GM23338 (cell line): ENCODE results near the gene MICALL1. TPM values are rescaled to one million over a fixed set of nuclear protein-coding genes. Genes with fewer than 3 reads are reported as not detected.

Experiments
- ATAC-seq: fragments of 200-7000 bp; cut with Tn5 transposase; 3 replicates; pipeline ENCODE4 v1.9.1; 2020
- DNase-seq: peaks from one replicate; pipeline ENCODE4 v3.0.0-alpha.2; 2015; ENCODE audit warnings: low spot score
- H2AFZ ChIP-seq: fragments of 200-600 bp; sonication (generic); 2 replicates; pipeline ENCODE4 v1.8.0; 2016; ENCODE audit warnings: antibody characterized with exemption, mild to moderate bottlenecking, moderate library complexity
- H3F3A ChIP-seq: fragments of 200-600 bp; sonication (generic); replicated peaks from 2 replicates; pipeline ENCODE4 v1.8.0; 2017; ENCODE audit warnings: antibody characterized with exemption, mixed run types, low read depth
- H3K27ac ChIP-seq: fragments of 200-600 bp; sonication (generic); 2 replicates; pipeline ENCODE4 v1.6.1; 2016; ENCODE audit warnings: low read depth
- H3K27me3 ChIP-seq: fragments of 200-600 bp; sonication (generic); 2 replicates; pipeline ENCODE4 v1.8.0; 2016; ENCODE audit warnings: mild to moderate bottlenecking, mixed run types, moderate library complexity; ENCODE audit not compliant: insufficient read depth
- H3K36me3 ChIP-seq: fragments of 200-600 bp; sonication (generic); 2 replicates; pipeline ENCODE4 v1.8.0; 2016; ENCODE audit warnings: mild to moderate bottlenecking; ENCODE audit not compliant: insufficient read depth
- H3K4me1 ChIP-seq: fragments of 200-600 bp; sonication (generic); 2 replicates; pipeline ENCODE4 v1.8.0; 2016; ENCODE audit warnings: mild to moderate bottlenecking, moderate library complexity; ENCODE audit not compliant: insufficient read depth
- H3K4me2 ChIP-seq: fragments of 200-600 bp; sonication (generic); 2 replicates; pipeline ENCODE4 v1.7.1; 2017; ENCODE audit warnings: mixed run types
- H3K4me3 ChIP-seq: fragments of 200-600 bp; sonication (generic); 2 replicates; pipeline ENCODE4 v1.6.1; 2016; ENCODE audit warnings: mixed run types
- H3K79me2 ChIP-seq: fragments of 200-600 bp; sonication (generic); replicated peaks from 2 replicates; pipeline ENCODE4 v1.8.0; 2017; ENCODE audit warnings: mild to moderate bottlenecking; ENCODE audit not compliant: insufficient read depth
- H3K9me2 ChIP-seq: fragments of 200-600 bp; sonication (generic); 2 replicates; pipeline ENCODE4 v1.8.0; 2017; ENCODE audit not compliant: insufficient read depth
- H4K20me1 ChIP-seq: fragments of 200-600 bp; sonication (generic); replicated peaks from 2 replicates; pipeline ENCODE4 v1.8.0; 2017; ENCODE audit warnings: mild to moderate bottlenecking; ENCODE audit not compliant: insufficient read depth
- H3K27ac Mint-ChIP-seq: 2 replicates; pipeline ENCODE4 v1.8.0; 2020; ENCODE audit warnings: inconsistent platforms, mild to moderate bottlenecking, moderate library complexity, mixed read lengths
- H3K27me3 Mint-ChIP-seq: 3 replicates; pipeline ENCODE4 v1.8.0; 2022; ENCODE audit warnings: low read depth, mild to moderate bottlenecking, moderate library complexity, mixed read lengths, inconsistent platforms; ENCODE audit not compliant: insufficient read depth, poor library complexity
- H3K36me3 Mint-ChIP-seq: 3 replicates; pipeline ENCODE4 v1.8.0; 2021; ENCODE audit warnings: low read depth, mild to moderate bottlenecking, inconsistent platforms, moderate library complexity, mixed read lengths
- H3K4me1 Mint-ChIP-seq: 3 replicates; pipeline ENCODE4 v1.8.0; 2020; ENCODE audit warnings: mild to moderate bottlenecking, inconsistent platforms, mixed read lengths
- H3K4me3 Mint-ChIP-seq: 3 replicates; pipeline ENCODE4 v1.8.0; 2021; ENCODE audit warnings: moderate library complexity, mild to moderate bottlenecking, inconsistent platforms, mixed read lengths
- H3K9me3 Mint-ChIP-seq: 3 replicates; pipeline ENCODE4 v1.8.0; 2020; ENCODE audit warnings: moderate library complexity, mild to moderate bottlenecking, inconsistent platforms, mixed read lengths
- CREB1 ChIP-seq: fragments of 250-450 bp; sonication (Bioruptor Pico); IDR thresholded peaks from 2 replicates; pipeline ENCODE4 v1.5.0; 2020; ENCODE audit warnings: low read depth, mild to moderate bottlenecking, moderate library complexity
- EZH2 ChIP-seq: fragments of 200-600 bp; sonication (generic); IDR thresholded peaks from one replicate; pipeline ENCODE4 v1.8.0; 2017; ENCODE audit warnings: antibody characterized with exemption, mild to moderate bottlenecking, low read depth; ENCODE audit not compliant: unreplicated experiment
- STAT1 ChIP-seq: IDR thresholded peaks from one replicate; pipeline ENCODE4 v1.6.1; 2016; ENCODE audit warnings: antibody characterized with exemption; ENCODE audit not compliant: unreplicated experiment
- ZNF114 ChIP-seq: fragments of 250-450 bp; sonication (Bioruptor Pico); IDR thresholded peaks from 2 replicates; pipeline ENCODE4 v1.5.0; 2020; ENCODE audit warnings: mild to moderate bottlenecking, moderate library complexity
- polyA plus RNA-seq: library from polyadenylated mRNA; unstranded; fragments of >200 nt; fragmentation: Nextera tagmentation; extraction: Ambion mirVana; gene quantifications from 2 replicates; pipeline ENCODE4 v1.2.1, GENCODE V29; 2016
- total RNA-seq: library from RNA; depleted of rRNA; stranded (reverse); fragments of >200 nt; shearing (Covaris generic); gene quantifications from 2 replicates; pipeline ENCODE4 v1.2.3, GENCODE V29; 2014
- TF ChIP-seq, protein P1 (sequence below): IDR thresholded peaks from 2 replicates; pipeline ENCODE4 v1.6.1; 2016; ENCODE audit warnings: antibody characterized with exemption
- TF ChIP-seq, protein P2 (sequence below): fragments of 250-450 bp; sonication (Bioruptor Pico); IDR thresholded peaks from 2 replicates; pipeline ENCODE4 v1.5.0; 2020; ENCODE audit warnings: mild to moderate bottlenecking, moderate library complexity
- TF ChIP-seq, protein P3 (sequence below): IDR thresholded peaks from one replicate; pipeline ENCODE4 v1.6.1; 2018; ENCODE audit warnings: antibody characterized with exemption; ENCODE audit not compliant: unreplicated experiment

MICALL1 gene
- total and polyA plus RNA-seq, 2 experiments from 2014 or later: 5.9 to 33.1 TPM

DNA sequence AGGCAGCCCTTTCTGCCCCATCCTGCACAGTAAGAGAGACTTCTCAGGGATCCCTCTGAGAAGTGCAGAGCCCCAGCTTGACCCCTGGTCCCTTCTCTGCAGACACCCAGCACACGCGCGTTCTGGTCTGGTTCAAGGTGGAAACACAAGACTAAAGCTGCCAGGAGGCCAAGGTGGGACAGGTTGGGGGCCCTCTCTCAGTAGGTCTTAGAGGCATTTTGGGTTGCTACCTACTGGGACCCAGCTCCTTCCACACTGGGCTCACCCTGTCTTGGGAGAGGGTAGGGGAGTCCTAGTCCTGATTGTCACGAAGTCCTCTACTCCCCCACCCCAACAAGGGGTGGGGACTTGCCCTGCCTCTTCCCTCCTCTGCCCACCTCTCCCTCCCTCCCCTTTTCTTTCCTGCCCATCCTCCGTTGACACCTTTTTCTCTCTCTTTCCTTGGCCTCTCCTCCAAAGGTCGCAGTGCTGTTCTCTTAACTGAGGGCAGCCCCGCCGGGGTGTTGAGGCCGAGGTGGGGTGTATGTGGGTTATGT lies 79.0 kb downstream of the MICALL1 start:
- Histone ChIP-seq H3K4me2 (no peak overlapping the region), H3K4me3 (no peak overlapping the region), H3K79me2 (no peaks in the 10 kb centered on the region), H4K20me1 (no peaks in the 10 kb centered on the region; the same call in 1 of the 2 replicates), H3K36me3 (no peaks in the 10 kb centered on the region), H3F3A (no peaks in the 10 kb centered on the region), H2AFZ (no peak overlapping the region), H3K27me3 (peaks cover 25% of the 10 kb centered on the region), H3K4me1 (peaks cover 10% of the 10 kb centered on the region), H3K9me2 (no peaks in the 10 kb centered on the region), H3K27ac (no peak overlapping the region)
- ATAC-seq: no peak
- H3K27ac Mint-ChIP-seq: no peak overlapping the region
- DNase-seq: no peak
- peak overlapping the region; percentile 29; the same call in 1 of the 3 replicates for H3K4me3 Mint-ChIP-seq
- peaks cover 26% of the 10 kb centered on the region for H3K4me1 Mint-ChIP-seq
- no peaks in the 10 kb centered on the region for H3K36me3 Mint-ChIP-seq
- H3K9me3 Mint-ChIP-seq: no peaks in the 10 kb centered on the region
- peaks cover 30% of the 10 kb centered on the region for H3K27me3 Mint-ChIP-seq
- no peak for TF ChIP-seq CREB1 (CRISPR knock-in tag)
- TF ChIP-seq STAT1: no peak
- no peak for TF ChIP-seq EZH2
- TF ChIP-seq, protein P1, sequence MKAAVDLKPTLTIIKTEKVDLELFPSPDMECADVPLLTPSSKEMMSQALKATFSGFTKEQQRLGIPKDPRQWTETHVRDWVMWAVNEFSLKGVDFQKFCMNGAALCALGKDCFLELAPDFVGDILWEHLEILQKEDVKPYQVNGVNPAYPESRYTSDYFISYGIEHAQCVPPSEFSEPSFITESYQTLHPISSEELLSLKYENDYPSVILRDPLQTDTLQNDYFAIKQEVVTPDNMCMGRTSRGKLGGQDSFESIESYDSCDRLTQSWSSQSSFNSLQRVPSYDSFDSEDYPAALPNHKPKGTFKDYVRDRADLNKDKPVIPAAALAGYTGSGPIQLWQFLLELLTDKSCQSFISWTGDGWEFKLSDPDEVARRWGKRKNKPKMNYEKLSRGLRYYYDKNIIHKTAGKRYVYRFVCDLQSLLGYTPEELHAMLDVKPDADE: no peak
- no peak for TF ChIP-seq ZNF114 (CRISPR knock-in tag)
- TF ChIP-seq, protein P2, sequence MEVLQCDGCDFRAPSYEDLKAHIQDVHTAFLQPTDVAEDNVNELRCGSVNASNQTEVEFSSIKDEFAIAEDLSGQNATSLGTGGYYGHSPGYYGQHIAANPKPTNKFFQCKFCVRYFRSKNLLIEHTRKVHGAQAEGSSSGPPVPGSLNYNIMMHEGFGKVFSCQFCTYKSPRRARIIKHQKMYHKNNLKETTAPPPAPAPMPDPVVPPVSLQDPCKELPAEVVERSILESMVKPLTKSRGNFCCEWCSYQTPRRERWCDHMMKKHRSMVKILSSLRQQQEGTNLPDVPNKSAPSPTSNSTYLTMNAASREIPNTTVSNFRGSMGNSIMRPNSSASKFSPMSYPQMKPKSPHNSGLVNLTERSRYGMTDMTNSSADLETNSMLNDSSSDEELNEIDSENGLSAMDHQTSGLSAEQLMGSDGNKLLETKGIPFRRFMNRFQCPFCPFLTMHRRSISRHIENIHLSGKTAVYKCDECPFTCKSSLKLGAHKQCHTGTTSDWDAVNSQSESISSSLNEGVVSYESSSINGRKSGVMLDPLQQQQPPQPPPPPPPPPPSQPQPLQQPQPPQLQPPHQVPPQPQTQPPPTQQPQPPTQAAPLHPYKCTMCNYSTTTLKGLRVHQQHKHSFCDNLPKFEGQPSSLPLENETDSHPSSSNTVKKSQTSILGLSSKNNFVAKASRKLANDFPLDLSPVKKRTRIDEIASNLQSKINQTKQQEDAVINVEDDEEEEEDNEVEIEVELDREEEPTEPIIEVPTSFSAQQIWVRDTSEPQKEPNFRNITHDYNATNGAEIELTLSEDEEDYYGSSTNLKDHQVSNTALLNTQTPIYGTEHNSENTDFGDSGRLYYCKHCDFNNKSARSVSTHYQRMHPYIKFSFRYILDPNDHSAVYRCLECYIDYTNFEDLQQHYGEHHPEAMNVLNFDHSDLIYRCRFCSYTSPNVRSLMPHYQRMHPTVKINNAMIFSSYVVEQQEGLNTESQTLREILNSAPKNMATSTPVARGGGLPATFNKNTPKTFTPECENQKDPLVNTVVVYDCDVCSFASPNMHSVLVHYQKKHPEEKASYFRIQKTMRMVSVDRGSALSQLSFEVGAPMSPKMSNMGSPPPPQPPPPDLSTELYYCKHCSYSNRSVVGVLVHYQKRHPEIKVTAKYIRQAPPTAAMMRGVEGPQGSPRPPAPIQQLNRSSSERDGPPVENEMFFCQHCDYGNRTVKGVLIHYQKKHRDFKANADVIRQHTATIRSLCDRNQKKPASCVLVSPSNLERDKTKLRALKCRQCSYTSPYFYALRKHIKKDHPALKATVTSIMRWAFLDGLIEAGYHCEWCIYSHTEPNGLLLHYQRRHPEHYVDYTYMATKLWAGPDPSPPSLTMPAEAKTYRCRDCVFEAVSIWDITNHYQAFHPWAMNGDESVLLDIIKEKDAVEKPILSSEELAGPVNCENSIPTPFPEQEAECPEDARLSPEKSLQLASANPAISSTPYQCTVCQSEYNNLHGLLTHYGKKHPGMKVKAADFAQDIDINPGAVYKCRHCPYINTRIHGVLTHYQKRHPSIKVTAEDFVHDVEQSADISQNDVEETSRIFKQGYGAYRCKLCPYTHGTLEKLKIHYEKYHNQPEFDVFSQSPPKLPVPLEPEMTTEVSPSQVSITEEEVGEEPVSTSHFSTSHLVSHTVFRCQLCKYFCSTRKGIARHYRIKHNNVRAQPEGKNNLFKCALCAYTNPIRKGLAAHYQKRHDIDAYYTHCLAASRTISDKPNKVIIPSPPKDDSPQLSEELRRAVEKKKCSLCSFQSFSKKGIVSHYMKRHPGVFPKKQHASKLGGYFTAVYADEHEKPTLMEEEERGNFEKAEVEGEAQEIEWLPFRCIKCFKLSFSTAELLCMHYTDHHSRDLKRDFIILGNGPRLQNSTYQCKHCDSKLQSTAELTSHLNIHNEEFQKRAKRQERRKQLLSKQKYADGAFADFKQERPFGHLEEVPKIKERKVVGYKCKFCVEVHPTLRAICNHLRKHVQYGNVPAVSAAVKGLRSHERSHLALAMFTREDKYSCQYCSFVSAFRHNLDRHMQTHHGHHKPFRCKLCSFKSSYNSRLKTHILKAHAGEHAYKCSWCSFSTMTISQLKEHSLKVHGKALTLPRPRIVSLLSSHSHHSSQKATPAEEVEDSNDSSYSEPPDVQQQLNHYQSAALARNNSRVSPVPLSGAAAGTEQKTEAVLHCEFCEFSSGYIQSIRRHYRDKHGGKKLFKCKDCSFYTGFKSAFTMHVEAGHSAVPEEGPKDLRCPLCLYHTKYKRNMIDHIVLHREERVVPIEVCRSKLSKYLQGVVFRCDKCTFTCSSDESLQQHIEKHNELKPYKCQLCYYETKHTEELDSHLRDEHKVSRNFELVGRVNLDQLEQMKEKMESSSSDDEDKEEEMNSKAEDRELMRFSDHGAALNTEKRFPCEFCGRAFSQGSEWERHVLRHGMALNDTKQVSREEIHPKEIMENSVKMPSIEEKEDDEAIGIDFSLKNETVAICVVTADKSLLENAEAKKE (CRISPR knock-in tag): no peak
- TF ChIP-seq, protein P3, sequence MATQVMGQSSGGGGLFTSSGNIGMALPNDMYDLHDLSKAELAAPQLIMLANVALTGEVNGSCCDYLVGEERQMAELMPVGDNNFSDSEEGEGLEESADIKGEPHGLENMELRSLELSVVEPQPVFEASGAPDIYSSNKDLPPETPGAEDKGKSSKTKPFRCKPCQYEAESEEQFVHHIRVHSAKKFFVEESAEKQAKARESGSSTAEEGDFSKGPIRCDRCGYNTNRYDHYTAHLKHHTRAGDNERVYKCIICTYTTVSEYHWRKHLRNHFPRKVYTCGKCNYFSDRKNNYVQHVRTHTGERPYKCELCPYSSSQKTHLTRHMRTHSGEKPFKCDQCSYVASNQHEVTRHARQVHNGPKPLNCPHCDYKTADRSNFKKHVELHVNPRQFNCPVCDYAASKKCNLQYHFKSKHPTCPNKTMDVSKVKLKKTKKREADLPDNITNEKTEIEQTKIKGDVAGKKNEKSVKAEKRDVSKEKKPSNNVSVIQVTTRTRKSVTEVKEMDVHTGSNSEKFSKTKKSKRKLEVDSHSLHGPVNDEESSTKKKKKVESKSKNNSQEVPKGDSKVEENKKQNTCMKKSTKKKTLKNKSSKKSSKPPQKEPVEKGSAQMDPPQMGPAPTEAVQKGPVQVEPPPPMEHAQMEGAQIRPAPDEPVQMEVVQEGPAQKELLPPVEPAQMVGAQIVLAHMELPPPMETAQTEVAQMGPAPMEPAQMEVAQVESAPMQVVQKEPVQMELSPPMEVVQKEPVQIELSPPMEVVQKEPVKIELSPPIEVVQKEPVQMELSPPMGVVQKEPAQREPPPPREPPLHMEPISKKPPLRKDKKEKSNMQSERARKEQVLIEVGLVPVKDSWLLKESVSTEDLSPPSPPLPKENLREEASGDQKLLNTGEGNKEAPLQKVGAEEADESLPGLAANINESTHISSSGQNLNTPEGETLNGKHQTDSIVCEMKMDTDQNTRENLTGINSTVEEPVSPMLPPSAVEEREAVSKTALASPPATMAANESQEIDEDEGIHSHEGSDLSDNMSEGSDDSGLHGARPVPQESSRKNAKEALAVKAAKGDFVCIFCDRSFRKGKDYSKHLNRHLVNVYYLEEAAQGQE: no peak
